Effector CD8-positive, alpha-beta T cell (primary cell): ENCODE results near the gene FOXA2.
"Not testable (repeated sequence)": the region's sequence is repeated elsewhere in the genome, so short reads cannot be mapped to it uniquely, and the experiment has no call there.

Experiments used
- DNase-seq: peaks from one replicate; lab custom pipeline; 2025; lab: John Stamatoyannopoulos, UW

FOXA2 gene

DNA sequence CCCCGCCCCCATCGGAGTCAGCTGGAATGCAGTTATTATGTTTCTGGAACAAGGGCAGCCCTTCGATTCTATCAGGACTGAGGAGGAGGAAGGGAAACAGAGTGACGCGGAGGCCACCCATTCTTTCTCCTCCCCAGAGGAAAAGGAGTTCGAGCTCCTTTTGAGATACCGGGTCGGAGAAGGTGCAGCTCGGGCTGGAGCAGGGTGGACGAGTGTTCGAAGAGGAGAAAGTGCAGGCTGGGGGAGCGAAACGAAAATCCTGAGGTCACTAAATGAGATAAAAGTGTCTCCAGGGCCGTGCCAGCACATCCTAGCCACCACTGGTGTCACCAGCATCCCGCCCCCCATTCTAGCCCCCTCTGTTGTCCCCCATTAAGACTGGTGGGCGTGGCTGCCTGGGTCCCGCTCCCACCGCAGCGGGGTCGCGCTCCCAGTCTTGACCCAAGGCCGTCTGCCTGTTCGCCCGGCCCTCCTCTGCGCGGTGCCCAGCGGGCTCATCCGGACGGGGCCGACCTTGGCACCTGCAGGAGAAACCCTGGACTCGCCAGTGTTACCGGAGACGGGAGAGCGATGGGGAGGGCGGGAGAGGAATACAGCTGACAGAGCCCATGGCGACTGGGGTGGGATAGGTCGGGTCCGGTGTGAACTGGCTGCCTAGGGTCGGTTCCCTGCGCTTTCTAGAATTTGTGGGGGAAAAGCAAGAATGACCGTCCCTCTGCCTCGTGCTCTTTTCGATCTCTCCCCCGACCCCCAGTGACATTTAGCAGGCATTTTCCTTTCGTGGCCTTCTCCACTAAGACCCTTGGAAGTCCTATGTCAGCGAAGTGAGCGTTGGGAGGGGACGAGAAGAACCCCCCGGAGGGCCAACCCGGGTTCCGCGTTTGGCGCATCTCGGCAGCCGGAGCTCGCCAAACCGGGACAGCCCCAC, 16.2 kb downstream of the FOXA2 start:
- DNase-seq, result no peak

DNA sequence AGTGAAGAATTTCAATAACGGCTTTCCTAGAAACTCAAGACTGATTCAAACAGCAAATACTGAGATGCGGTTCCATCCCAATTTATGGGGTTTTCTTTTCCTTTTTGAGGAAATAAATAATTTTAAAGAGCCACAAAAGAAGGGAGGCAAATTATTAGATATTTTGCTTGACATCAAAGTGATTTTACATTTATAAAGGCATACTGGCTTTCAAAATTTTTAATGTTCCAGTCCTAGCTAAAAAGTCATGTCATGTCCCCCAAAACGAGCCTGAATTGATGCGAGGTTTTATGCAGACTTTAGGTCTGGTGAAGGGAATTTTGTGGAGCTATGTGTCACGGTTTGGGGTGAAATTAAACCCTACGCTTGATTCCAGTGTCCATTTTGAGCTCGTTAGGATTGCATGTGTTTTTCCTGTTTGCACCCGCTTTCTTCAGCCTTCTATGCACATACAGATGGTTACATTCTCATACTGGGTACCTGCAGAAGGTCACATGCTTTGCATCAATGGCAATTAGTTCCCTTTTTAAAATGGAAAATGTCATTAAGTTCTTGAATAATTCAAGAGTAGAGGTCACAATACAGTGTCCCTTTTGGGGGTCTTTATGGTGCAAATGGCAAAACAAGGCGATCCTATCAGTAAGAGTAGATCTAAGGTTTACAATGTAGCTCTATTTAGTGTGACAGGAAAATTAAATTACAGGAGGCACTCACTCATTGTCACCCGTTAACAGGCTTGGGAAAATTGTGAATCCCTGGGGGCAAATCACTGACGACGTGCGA, 17.3 kb downstream of the FOXA2 start:
- no peak for DNase-seq

DNA sequence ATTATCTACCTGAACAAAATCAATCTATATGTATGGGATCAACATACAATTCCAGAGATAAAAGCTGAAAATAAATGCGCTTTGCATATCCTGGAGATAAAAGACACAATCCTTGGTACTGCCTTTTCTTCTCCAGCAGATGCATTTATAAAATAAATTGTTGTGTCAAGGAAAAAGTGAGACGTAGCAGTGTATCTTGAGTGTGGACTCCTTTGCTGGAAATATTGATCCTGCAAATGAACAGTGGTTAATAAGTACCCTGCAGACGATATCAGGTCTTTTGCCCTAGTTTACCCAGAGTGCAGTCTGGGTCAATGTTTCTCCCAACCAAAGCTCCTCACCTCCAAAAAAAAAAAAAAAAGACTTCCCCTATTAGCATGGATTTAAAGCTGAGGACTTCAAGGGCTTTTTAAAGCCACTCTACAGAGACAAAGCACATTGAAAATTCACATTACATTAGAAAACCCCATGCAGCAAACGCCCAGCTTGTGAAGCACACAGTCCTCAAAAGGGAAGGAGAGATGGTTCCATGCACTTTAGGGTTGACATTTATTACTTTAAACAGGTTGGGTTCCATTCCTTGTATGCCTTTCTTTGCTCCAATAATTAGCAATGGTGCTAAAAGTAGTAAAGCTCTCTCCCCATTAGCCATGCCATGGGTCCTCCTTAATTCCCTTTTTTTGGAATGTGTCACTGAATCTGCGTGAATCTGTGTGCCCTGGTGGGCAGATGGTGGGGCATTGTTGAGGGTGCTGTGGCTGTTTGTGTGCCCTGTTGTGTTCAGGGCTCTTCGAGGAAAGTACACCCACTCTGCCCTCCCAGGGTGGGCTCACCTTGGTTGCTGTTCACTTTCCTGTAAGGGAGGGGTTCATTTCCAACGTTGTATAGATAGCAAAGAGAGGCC, 21.1 kb downstream of the FOXA2 start:
- DNase-seq, result no peak

DNA sequence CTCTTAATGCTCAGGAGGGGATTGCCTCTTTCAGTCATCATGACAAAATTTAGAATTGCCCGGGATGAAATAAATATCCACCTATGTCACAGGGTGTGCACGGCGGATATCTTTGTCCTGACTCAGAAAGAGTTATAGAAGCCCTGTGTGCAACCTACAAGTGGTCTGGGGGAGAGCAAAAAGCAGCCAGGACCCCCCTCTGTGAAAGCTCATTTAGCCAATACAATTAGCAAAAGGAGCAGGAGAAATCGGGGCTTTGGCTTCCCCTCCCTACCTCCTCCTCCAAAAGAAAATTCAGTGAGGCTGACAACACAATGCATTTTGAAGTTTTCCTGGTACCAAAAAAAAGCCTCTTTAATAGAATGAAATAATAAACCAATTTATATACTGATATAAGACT, 21.8 kb downstream of the FOXA2 start:
- DNase-seq, result no peak

DNA sequence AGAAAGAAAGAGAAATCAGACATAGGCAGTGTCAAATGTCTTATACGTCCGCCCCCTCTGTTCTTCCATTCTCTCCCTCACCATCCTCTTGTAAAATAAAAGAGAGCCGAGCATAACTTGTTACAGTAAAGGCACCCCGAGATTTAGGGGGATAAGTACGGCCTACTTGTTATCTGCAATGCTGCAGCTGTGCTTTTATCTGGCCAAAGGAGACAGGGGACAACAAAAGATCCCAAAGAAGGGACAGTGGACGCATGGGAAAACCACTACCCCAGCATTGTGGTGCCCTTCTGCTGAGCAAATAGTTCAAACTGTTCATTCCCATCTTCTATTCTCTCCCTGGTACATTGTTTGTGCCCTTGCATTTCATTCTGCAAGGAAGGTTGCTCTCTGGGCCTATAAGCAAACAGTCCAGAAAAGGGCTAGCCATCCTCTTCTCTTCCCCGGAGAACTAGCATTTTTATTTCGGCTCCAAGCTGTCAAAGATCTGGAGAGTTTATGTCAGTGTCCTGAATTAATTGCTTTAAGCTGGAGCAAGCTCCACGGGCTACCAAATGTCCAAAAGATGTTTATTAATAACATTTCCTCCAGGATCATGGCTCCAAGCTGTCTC, 22.3 kb downstream of the FOXA2 start:
- DNase-seq, result no peak

DNA sequence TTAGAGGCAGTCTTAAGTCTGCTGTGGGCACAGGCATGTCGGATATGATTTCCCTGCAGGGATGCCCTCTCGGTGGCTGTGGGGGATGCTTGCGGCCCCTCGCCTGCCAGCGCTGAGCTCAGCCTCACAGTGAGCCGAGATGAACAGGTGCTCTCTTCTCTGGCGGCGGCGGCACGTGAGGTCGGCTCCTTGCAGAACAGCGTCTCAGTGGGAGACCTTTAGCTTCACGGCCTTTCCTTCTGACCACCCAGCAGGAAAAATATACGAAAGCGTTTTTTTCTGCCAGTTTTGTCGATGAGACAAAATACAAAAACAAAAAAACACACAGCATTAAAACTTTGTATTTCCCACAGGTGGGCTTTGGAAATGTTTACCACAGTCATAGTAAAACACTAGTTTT, 23.6 kb downstream of the FOXA2 start:
- DNase-seq, result no peak

DNA sequence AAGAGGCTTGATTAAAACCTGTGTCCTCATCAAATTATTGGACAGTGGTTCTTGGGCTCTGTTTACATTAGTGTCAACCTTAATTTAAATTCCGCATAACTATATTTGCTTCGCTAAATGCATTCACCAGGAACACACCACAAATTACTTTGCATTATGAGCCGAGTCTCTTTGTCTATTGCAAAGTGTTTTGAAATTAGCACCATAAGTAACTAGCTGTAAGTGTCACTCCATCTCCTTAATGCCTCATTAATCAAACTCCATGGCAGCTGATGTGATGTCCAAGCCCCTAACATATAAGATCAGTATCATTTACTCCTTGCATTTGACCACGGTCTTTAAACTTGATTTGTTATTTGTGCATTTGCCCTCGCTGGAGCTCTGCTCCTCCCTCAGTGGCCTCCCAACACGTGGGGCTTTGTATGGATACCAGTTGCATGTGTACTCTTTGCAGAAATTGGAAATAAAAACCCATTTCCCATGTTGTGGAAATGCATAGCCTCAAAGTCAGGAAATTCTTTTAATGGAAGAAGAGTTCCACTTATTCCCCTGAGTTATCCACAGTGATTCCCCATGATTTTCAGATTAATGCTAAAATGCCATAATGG, 24.6 kb downstream of the FOXA2 start:
- no peak for DNase-seq

DNA sequence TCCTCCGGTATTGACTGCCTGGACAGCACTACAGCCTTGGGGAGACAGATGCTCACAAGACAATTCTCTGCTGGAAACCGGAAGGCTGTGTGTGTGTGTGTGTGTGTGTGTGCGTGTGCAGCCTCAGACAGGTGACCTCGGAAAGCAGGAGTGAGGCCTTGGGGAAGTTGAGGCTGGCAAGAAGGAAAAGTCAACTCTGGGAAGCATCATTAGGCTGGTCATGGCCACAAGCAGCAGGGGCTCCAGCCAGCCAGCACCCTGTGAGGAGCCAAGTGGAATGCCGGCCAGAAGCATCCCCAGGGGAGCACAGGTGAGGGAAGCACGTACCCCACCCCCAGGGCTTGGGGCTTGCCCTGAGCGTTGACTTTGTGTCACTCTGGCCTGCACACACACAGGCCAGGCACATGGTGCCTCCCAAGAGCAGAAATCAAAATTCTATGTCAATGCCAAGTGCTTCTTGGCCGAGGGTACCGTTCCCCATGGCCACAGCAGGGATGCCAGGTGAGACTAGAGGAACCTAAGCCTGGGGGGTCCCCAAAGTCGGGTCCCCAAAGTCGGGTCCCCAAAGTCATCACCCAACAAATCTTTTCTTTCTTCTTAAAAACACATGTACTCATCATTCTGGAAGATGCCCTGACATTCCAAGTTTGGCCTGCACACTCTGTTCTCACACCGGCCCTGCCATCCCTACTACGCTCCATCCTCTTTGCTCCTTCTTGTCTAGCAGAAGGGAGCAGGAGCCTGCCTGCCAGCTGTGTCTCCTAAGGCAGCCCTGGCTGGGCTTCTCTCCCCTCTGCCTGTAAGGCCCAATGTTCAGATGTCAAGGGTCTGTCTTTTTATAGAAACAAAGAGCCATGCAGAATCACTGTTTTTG, 26.7 kb downstream of the FOXA2 start:
- DNase-seq, result no peak

DNA sequence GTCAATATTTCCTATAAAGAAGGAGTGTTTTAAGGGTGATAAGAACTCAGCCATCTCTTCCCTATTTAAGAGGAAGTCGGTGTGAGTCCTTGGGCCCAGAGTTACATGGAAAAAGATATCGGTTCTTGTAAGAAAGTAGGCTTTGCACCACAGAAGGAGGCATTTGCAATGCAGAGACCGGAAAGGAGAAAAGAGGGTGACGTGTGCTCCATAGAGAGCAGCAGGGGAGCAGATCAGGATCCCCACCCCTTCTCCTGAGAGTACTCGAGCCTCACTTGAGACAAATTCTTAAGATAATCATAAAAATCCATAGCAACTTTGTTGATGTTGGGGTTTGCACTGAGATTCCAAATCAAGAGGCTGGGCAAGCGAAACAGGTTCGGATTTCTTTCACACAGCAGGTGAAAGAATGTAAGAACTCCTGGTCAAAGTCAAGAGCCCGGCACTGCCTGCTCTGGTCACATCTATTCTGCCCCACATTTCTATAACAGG, 27.8 kb downstream of the FOXA2 start:
- no peak for DNase-seq

DNA sequence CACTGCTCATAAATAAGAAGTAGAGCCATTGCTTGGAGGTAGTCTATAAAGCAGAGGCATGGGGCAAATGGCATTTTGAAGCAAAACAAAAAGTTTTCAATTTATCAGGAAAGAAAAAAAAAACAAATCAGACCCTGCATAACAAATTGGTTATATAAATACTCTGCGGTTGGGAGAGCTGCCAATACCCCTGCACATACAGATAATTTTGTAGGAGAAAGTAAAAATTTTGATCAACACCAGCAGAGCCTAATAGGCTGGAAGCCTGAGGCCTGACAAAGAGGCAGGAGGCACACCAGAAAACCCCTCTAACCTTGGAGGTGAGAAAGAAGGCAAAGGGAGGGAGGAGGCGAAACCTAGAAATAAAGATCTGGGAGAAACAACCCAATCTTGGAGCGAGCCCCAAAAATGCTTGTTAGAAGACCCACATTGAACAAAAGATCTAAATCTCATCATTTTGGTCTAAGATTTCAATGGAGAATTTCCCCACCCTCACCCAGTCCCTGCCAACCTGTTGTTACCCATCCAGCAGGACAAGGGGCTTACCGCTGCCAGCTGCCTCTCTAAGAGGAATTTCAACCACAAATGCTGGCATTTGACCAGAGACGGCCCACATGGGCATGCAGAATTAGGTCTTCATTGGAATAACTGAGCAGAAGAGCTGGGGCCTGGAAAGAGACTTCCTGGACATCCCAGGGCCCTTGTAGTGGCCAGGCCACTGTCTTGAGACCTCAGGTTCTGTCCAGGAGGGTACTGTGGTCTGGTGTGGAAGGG, 28.4 kb downstream of the FOXA2 start:
- DNase-seq, result no peak

DNA sequence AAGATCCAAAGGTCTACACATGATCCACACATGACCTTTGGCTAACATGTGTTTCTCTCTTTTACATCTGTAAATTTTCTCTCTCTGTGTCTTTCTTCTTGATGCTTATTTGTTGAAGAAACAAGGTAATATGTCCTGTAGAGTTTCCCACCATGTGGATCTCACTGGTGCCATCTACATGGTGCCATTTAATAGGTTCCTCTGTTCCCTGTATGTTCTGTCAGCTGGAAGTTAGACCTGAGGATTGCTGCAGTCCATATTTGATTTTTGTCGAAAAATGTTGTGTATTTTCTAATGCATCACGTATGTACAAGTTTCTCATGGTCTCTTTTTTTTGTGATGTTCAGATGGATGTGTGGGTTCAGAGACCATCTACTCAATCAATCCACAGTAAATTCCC, 30.0 kb downstream of the FOXA2 start:
- DNase-seq, result no peak

DNA sequence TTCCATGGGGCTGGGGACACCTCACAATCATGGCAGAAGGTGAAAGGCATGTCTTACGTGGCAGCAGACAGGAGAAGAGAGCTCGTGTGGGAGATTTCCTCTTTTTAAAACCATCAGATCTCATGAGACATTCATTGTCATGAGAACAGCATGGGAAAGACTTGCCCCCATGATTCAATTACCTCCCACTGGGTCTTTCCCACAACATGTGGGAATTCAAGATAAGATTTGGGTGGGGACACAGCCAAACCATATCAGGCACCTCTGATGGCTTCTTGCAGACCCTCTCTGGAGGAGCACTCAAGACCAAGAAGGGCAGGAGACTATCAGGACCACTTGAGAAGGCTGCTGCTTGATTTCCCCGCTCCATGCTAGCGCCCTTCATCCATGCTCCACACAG, 33.9 kb downstream of the FOXA2 start:
- not testable (repeated sequence) for DNase-seq

DNA sequence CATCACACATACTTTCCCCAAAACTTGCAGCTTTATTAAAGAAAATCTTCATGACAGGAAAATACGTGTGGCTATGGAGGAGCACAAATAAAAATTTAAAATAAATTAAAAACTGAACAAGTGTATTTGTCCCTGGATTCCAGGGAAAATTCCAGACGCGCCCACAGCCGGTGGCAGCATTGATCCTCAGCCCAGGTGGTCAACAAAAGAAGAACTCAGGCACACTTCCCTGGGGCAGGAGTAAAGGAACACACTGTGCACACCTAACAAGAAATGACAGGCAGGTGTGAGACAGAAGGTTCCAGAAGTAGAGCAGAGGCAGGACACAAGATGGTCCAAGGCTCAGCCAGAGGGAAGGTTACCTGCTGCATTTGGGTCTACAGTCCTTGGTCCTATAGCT, 36.3 kb downstream of the FOXA2 start:
- DNase-seq, result no peak

DNA sequence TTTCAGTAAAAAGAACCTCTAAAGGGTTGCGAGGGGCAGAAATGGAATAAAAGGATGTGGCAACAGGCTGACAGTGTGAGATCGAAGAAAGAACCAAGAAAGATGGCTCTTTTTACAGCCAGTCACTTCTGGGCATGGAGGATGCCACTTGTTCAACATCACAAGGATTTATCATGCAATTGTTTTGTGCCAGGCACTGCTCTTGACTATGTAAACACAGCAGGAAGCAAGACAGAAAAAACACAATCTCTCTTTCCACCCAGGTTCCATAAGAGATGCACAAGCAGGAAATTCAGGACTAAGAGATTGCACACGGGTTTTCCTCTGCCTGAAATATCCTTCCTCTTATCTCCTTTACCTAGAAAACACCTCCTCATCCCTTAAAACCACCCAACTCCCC, 38.0 kb downstream of the FOXA2 start:
- no peak for DNase-seq

DNA sequence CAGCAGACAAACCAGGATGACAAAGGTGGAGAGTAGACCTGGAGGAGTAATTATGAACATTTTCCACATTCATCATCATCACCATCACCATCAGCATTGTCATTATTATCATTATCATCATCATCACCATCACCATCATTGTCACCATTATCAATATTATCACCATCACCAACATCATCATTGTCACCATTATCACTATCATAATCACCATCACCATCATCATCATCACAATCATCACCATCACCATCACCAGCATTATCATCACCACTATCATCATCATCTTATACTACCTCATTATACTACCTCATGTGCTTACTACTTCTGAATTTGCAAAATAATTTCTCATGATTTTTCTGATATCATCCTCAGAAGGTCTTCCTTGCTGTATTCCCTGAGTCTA, 39.3 kb downstream of the FOXA2 start:
- no peak for DNase-seq

DNA sequence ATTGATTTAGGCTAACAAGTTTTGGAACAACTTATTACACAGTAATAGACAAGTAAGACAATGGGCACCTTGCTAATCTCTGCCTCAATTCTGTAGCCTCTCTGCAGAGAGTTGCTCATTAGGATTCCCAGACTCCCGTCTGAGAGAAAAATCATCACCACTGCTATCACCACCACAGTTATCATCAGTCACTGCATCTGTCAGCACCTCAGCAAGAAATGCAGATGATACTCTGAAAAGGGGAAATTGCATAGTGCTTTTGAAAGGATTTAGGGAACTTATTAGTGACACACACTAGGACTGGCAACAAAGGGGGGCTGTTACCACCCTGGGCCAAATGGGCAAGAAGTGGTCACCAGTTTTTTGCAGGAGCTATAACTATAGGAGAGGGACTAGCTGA, 39.9 kb downstream of the FOXA2 start:
- no peak for DNase-seq

DNA sequence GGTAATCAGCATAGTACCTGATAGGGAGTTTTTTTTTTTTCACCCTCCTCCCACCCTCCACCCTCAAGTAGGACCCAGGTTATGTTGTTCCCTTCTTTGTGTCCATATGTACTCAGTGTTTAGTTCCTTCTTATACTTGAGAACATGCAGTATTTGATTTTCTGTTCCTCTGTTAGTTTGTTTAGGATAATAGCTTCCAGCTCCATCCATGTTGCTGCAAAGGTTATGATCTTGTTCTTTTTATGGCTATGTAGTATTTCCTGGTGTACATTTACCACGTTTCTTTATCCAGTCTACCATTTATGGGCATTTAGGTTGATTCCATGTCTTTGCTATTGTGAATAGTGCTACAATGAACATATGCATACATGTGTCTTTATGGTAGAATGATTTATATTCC, 41.9 kb downstream of the FOXA2 start:
- DNase-seq, result no peak

DNA sequence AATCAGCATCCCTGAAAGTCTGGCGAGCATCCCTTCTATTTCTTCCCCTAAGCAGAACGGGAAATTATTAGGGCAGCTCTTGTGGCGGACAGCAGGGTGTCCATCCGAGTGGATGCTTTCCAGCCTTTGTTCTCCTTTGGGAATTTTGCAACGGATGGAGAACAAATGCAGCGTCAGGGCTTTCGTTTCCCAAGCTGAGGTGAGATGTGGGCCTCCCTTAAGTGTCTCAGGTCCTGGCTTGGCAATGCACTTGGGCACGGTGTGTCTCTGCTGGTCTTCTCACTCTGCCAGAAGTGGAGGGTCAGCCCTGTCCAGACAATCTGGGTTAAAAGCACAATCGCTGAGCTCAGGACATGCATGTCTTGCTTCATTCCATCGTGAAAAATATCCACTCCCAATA, 43.5 kb downstream of the FOXA2 start:
- DNase-seq, result no peak
